Body of pancreas (tissue), 4 donors: ENCODE results near the gene ADORA1. TPM values are rescaled to one million over a fixed set of nuclear protein-coding genes. Genes with fewer than 3 reads are reported as not detected.

Source experiments
- ATAC-seq: fragments of 150-250 bp; one replicate; pipeline ENCODE4 v1.9.1; 2016
- DNase-seq, 4 donors: peaks; one replicate each; pipeline ENCODE4 v3.0.0-alpha.2; 2019
- H3K27ac ChIP-seq, 4 donors: fragments of 200-600 bp; sonication (generic); 1 replicate in 3 of 4; 2 replicates in 1 of 4; pipeline versions ENCODE4 v1.5.1 to v1.6.1; 2016 to 2019; ENCODE audit warnings: mild to moderate bottlenecking in 1 of 4, mixed read lengths in 1 of 4, moderate library complexity in 1 of 4
- H3K27me3 ChIP-seq, 2 donors: fragments of 200-600 bp; sonication (generic); one replicate each; pipeline ENCODE4 v1.6.0; 2016; ENCODE audit warnings: mild to moderate bottlenecking in 1 of 2
- H3K36me3 ChIP-seq, 2 donors: fragments of 200-600 bp; sonication (generic); replicated peaks in 1 of 2; 2 replicates each; pipeline ENCODE4 v1.5.1; 2016; ENCODE audit warnings: low read depth in 2 of 2; ENCODE audit not compliant: insufficient read depth in 1 of 2
- H3K4me1 ChIP-seq: fragments of 200-600 bp; sonication (generic); one replicate; pipeline ENCODE4 v1.6.0; 2016
- H3K4me3 ChIP-seq, 2 donors: fragments of 200-600 bp; sonication (generic); 1 replicate in 1 of 2; 2 replicates in 1 of 2; pipeline ENCODE4 v1.5.1; 2016 to 2019
- H3K9me3 ChIP-seq, 3 donors: fragments of 200-600 bp; sonication (generic); 1 replicate in 2 of 3; 2 replicates in 1 of 3; pipeline ENCODE4 v1.5.1; 2016
- CTCF ChIP-seq, 7 experiments: fragments of 450-650 bp in 4 of 7; fragments of 200-600 bp in 3 of 7; sonication (generic) in 3 of 7; IDR thresholded peaks; one replicate each; pipeline ENCODE4 v1.5.1; 2016 to 2019; ENCODE audit warnings: antibody characterized with exemption in 7 of 7
- POLR2A ChIP-seq, 3 donors: fragments of 450-650 bp; IDR thresholded peaks; one replicate each; pipeline ENCODE4 v1.6.1; 2016; ENCODE audit warnings: antibody characterized with exemption in 3 of 3, mild to moderate bottlenecking in 2 of 3
- WGBS, 2 donors: methylation state at CpG; one replicate each; pipeline ENCODE4 v1.1.5; 2017; 5-methylcytosine and 5-hydroxymethylcytosine counted together
- intact Hi-C: fragments of 100-400 bp; cut with DNase I; formaldehyde crosslinking; loops from one replicate; pipeline ENCODE4 v1.15.1; 2023
- total RNA-seq, 2 donors: library from RNA; depleted of rRNA; stranded (reverse); fragments of >200 nt; gene quantifications; one replicate each; pipeline ENCODE4 v1.1.0, GENCODE V29; 2016

Gene ADORA1
- total RNA-seq, 2 donors from 2014 or later, result 16.1 to 21.1 TPM

- DNase-seq, result no peak
- H3K36me3 ChIP-seq, result no peaks in the 10 kb centered on the region
- H3K27me3 ChIP-seq, result no peaks in the 10 kb centered on the region
- no peak for ATAC-seq
- H3K4me1 ChIP-seq, result no peaks in the 10 kb centered on the region
- H3K4me3 ChIP-seq, result no peak overlapping the region
- intact Hi-C loops, result no loop called here
- TF ChIP-seq CTCF (IDR thresholded peaks at IDR 0.05) (no peak), POLR2A (IDR thresholded peaks at IDR 0.05) (no peak)
- H3K27ac ChIP-seq, result no peak overlapping the region
- H3K9me3 ChIP-seq, result peaks cover 0 to 9% (median 0%) of the 10 kb centered on the region in 3 donors
- whole genome bisulfite sequencing, 2 donors, result 52 to 55% methylated on average over 1 of the region's 1 CpG
These were observed 30.5 kb upstream of the ADORA1 start for GRCh38 chr1:203097001-203097400.

GRCh38 chr1:203098445-203098844 is 29.1 kb upstream of the ADORA1 start:
- WGBS, 2 donors, result 80 to 83% methylated on average over 1 of the region's 1 CpG
- Histone ChIP-seq H3K9me3 (peaks cover 0 to 9% (median 0%) of the 10 kb centered on the region in 3 donors), H3K4me3 (no peak overlapping the region), H3K27me3 (no peaks in the 10 kb centered on the region), H3K36me3 (no peaks in the 10 kb centered on the region), H3K27ac (no peak overlapping the region), H3K4me1 (no peaks in the 10 kb centered on the region)
- ATAC-seq, result no peak
- TF ChIP-seq CTCF (IDR thresholded peaks at IDR 0.05), result no peak
- no peak for TF ChIP-seq POLR2A (IDR thresholded peaks at IDR 0.05)
- intact Hi-C loops, result no loop called here
- no peak for DNase-seq

GRCh38 chr1:203098914-203099520 is 28.5 kb upstream of the ADORA1 start:
- WGBS, 2 donors, result 67 to 71% methylated on average over 8 of the region's 8 CpGs
- DNase-seq, result no peak
- H3K36me3 ChIP-seq, result no peaks in the 10 kb centered on the region
- H3K4me1 ChIP-seq, result no peaks in the 10 kb centered on the region
- H3K9me3 ChIP-seq, result peaks cover 0 to 9% (median 0%) of the 10 kb centered on the region in 3 donors
- no peaks in the 10 kb centered on the region for H3K27me3 ChIP-seq
- no peak for TF ChIP-seq POLR2A (IDR thresholded peaks at IDR 0.05)
- TF ChIP-seq CTCF (IDR thresholded peaks at IDR 0.05), result no peak
- no peak for ATAC-seq
- H3K4me3 ChIP-seq, result no peak overlapping the region
- intact Hi-C loops, result no loop called here
- no peak overlapping the region for H3K27ac ChIP-seq

- Histone ChIP-seq H3K36me3 (no peaks in the 10 kb centered on the region), H3K27ac (no peak overlapping the region), H3K4me1 (no peaks in the 10 kb centered on the region), H3K9me3 (peaks cover 0 to 6% (median 0%) of the 10 kb centered on the region in 3 donors), H3K4me3 (no peak overlapping the region), H3K27me3 (no peaks in the 10 kb centered on the region)
- intact Hi-C loops, result no loop called here
- DNase-seq (no peak), ATAC-seq (no peak)
- TF ChIP-seq CTCF (IDR thresholded peaks at IDR 0.05), result no peak
- TF ChIP-seq POLR2A (IDR thresholded peaks at IDR 0.05), result no peak
- WGBS, 2 donors, result 86 to 87% methylated on average over 7 of the region's 7 CpGs
These were observed 27.6 kb upstream of the ADORA1 start for GRCh38 chr1:203099805-203100515.

GRCh38 chr1:203100516-203100869 is 27.0 kb upstream of the ADORA1 start:
- ATAC-seq, result no peak
- no peak overlapping the region for H3K4me3 ChIP-seq
- no peaks in the 10 kb centered on the region for H3K27me3 ChIP-seq
- H3K36me3 ChIP-seq, result no peaks in the 10 kb centered on the region
- no peaks in the 10 kb centered on the region for H3K4me1 ChIP-seq
- H3K27ac ChIP-seq, result no peak overlapping the region
- TF ChIP-seq POLR2A (IDR thresholded peaks at IDR 0.05) (no peak), CTCF (IDR thresholded peaks at IDR 0.05) (no peak)
- DNase-seq, result no peak
- intact Hi-C loops, result no loop called here
- H3K9me3 ChIP-seq, result peaks cover 0 to under 1% (median 0%) of the 10 kb centered on the region in 3 donors
